ENCODE results near the gene ARHGAP6.

DNA sequence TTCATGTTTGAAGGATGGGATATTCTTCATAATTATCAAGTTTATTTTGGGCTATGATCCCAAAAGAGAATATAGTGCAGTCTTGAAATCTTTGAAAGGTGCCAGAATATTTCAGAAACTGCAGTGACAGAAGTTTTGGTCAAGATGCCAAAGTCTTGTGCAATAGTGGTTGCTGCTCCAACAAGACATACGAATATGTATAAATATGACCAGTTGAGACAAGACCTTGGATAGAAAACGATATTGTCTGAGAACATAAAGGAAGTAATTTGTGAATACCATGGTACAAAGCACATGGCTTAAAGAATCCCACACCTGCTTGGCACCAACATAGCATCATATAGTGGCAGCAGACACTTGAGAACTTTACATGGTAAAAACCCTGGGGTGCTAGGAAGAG lies 421.1 kb downstream of the ARHGAP6 start:
- TF ChIP-seq, protein P1, sequence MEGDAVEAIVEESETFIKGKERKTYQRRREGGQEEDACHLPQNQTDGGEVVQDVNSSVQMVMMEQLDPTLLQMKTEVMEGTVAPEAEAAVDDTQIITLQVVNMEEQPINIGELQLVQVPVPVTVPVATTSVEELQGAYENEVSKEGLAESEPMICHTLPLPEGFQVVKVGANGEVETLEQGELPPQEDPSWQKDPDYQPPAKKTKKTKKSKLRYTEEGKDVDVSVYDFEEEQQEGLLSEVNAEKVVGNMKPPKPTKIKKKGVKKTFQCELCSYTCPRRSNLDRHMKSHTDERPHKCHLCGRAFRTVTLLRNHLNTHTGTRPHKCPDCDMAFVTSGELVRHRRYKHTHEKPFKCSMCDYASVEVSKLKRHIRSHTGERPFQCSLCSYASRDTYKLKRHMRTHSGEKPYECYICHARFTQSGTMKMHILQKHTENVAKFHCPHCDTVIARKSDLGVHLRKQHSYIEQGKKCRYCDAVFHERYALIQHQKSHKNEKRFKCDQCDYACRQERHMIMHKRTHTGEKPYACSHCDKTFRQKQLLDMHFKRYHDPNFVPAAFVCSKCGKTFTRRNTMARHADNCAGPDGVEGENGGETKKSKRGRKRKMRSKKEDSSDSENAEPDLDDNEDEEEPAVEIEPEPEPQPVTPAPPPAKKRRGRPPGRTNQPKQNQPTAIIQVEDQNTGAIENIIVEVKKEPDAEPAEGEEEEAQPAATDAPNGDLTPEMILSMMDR (IDR thresholded peaks at IDR 0.05), result no peak
- no peak for TF ChIP-seq POLR2A (IDR thresholded peaks at IDR 0.05)

All from uterus (tissue), 2 donors.